K562 (cell line): ENCODE measurements around the gene CDH1. TPM values are rescaled to one million over a fixed set of nuclear protein-coding genes. Genes with fewer than 3 reads are reported as not detected.

Source experiments
- ETV6 ChIP-seq, 3 experiments: fragments of 150-350 bp in 1 of 3; sonication (generic) in 1 of 3; formaldehyde crosslinking in 1 of 3; IDR thresholded peaks; 2 replicates each; pipeline versions ENCODE4 v1.6.1 to v1.8.0; 2014 to 2022; ENCODE audit warnings: borderline replicate concordance in 2 of 3, low read depth in 2 of 3, antibody characterized with exemption in 1 of 3, low read length in 1 of 3, mild to moderate bottlenecking in 1 of 3, missing genetic modification reagents in 1 of 3
- MEF2D ChIP-seq: conservative IDR thresholded peaks from 2 replicates; pipeline ENCODE4 v1.6.1; 2016; ENCODE audit warnings: low read depth, missing genetic modification characterization, missing compliant biosample characterization
- MEIS2 ChIP-seq: fragments of 450-650 bp; IDR thresholded peaks from 2 replicates; pipeline ENCODE4 v1.6.1; 2014; ENCODE audit warnings: mild to moderate bottlenecking; ENCODE audit not compliant: partially characterized antibody
- RBM14 ChIP-seq: fragments of 200-400 bp; formaldehyde crosslinking; IDR thresholded peaks from 2 replicates; pipeline ENCODE4 v1.6.1; 2018; ENCODE audit warnings: low read depth, mild to moderate bottlenecking, low read length, moderate library complexity, borderline replicate concordance; ENCODE audit not compliant: insufficient read depth
- ZFP1 ChIP-seq: fragments of 450-650 bp; formaldehyde crosslinking; IDR thresholded peaks from 2 replicates; pipeline ENCODE4 v1.4.0; 2020; ENCODE audit warnings: mild to moderate bottlenecking, mixed read lengths
- ZMIZ1 ChIP-seq, 2 experiments: fragments of 150-350 bp in 1 of 2; IDR thresholded peaks; 2 replicates each; pipeline ENCODE4 v1.6.1; 2012 to 2016; ENCODE audit warnings: low read depth in 2 of 2, low read length in 2 of 2, mild to moderate bottlenecking in 1 of 2, moderate library complexity in 1 of 2
- ZNF740 ChIP-seq, 3 experiments: fragments of 200-800 bp in 1 of 3; sonication (Bioruptor generic) in 1 of 3; sonication (generic) in 1 of 3; formaldehyde crosslinking in 1 of 3; IDR thresholded peaks; 2 replicates each; pipeline versions ENCODE4 v1.6.1 to v1.8.0; 2016 to 2022; ENCODE audit warnings: mild to moderate bottlenecking in 2 of 3, missing compliant biosample characterization in 2 of 3, missing genetic modification characterization in 2 of 3, missing genetic modification reagents in 1 of 3
- polyA plus RNA-seq, 8 experiments: library from polyadenylated mRNA; depleted of rRNA in 4 of 8; stranded (reverse) in 5 of 8; unstranded in 3 of 8; fragments of >200 nt; fragmentation: Nextera tagmentation in 2 of 8; fragmentation: Illumina TruSeq in 1 of 8; extraction: Ambion mirVana in 2 of 8; extraction: Trizol in 1 of 8; gene quantifications; 2 replicates each; pipeline versions ENCODE4 v1.2.1 to v1.2.3, GENCODE V29; 2011 to 2014; ENCODE audit warnings: inconsistent platforms in 1 of 8, missing spikeins in 1 of 8
- total RNA-seq, 7 experiments: library from RNA; depleted of rRNA in 6 of 7; stranded (reverse); fragments of >200 nt in 6 of 7; fragmentation: Illumina TruSeq in 2 of 7; extraction: Trizol in 2 of 7; gene quantifications; 2 replicates each; pipeline versions ENCODE4 v1.2.1 to v1.2.3, GENCODE V29; 2011 to 2021; ENCODE audit warnings: low replicate concordance in 1 of 7
- TF ChIP-seq, protein P1 (sequence below): fragments of 250-450 bp; sonication (Bioruptor Pico); IDR thresholded peaks from 2 replicates; pipeline ENCODE4 v1.5.0; 2020; ENCODE audit warnings: mild to moderate bottlenecking, borderline replicate concordance
- TF ChIP-seq, protein P2 (sequence below): sonication (generic); formaldehyde crosslinking; IDR thresholded peaks from 2 replicates; pipeline ENCODE4 v1.8.1; 2023; ENCODE audit warnings: mild to moderate bottlenecking, missing genetic modification reagents
- TF ChIP-seq, protein P3 (sequence below): IDR thresholded peaks from 2 replicates; pipeline ENCODE4 v1.6.1; 2014; ENCODE audit warnings: antibody characterized with exemption
- TF ChIP-seq, protein P4 (sequence below): sonication (generic); formaldehyde crosslinking; IDR thresholded peaks from 2 replicates; pipeline ENCODE4 v1.8.1; 2023; ENCODE audit warnings: mild to moderate bottlenecking, missing genetic modification reagents

Gene CDH1
- total and polyA plus RNA-seq, 9 of the 15 experiments (the other 6 are each of a cell fraction or from before 2014, with no cell fraction given) = 0.01 to 0.69 TPM; not detected in 7

GRCh38 chr16:68752602-68753001 is 15.5 kb downstream of the CDH1 start (continued):
- TF ChIP-seq, protein P1, sequence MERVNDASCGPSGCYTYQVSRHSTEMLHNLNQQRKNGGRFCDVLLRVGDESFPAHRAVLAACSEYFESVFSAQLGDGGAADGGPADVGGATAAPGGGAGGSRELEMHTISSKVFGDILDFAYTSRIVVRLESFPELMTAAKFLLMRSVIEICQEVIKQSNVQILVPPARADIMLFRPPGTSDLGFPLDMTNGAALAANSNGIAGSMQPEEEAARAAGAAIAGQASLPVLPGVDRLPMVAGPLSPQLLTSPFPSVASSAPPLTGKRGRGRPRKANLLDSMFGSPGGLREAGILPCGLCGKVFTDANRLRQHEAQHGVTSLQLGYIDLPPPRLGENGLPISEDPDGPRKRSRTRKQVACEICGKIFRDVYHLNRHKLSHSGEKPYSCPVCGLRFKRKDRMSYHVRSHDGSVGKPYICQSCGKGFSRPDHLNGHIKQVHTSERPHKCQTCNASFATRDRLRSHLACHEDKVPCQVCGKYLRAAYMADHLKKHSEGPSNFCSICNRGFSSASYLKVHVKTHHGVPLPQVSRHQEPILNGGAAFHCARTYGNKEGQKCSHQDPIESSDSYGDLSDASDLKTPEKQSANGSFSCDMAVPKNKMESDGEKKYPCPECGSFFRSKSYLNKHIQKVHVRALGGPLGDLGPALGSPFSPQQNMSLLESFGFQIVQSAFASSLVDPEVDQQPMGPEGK (CRISPR knock-in tag) = no peak
- TF ChIP-seq ETV6 (IDR thresholded peaks at IDR 0.05; ENCODE audit: borderline replicate concordance in 1 of 2, low read depth in 2 of 2, low read length in 1 of 2) (no peak), ETV6 (CRISPR knock-in tag; IDR thresholded peaks at IDR 0.05; ENCODE audit: borderline replicate concordance) (no peak), MEF2D (tag) (no peak), ZMIZ1 (IDR thresholded peaks at IDR 0.05; ENCODE audit: low read depth in 2 of 2, low read length in 2 of 2) (no peak), ZFP1 (CRISPR knock-in tag) (no peak), MEIS2 (no peak), ZNF740 (CRISPR knock-in tag; IDR thresholded peaks at IDR 0.05) (no peak), ZNF740 (tag; IDR thresholded peaks at IDR 0.05) (no peak), RBM14 (no peak)
- TF ChIP-seq, protein P2, sequence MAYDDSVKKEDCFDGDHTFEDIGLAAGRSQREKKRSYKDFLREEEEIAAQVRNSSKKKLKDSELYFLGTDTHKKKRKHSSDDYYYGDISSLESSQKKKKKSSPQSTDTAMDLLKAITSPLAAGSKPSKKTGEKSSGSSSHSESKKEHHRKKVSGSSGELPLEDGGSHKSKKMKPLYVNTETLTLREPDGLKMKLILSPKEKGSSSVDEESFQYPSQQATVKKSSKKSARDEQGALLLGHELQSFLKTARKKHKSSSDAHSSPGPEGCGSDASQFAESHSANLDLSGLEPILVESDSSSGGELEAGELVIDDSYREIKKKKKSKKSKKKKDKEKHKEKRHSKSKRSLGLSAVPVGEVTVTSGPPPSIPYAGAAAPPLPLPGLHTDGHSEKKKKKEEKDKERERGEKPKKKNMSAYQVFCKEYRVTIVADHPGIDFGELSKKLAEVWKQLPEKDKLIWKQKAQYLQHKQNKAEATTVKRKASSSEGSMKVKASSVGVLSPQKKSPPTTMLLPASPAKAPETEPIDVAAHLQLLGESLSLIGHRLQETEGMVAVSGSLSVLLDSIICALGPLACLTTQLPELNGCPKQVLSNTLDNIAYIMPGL (CRISPR knock-in tag) = no peak
- TF ChIP-seq, protein P3, sequence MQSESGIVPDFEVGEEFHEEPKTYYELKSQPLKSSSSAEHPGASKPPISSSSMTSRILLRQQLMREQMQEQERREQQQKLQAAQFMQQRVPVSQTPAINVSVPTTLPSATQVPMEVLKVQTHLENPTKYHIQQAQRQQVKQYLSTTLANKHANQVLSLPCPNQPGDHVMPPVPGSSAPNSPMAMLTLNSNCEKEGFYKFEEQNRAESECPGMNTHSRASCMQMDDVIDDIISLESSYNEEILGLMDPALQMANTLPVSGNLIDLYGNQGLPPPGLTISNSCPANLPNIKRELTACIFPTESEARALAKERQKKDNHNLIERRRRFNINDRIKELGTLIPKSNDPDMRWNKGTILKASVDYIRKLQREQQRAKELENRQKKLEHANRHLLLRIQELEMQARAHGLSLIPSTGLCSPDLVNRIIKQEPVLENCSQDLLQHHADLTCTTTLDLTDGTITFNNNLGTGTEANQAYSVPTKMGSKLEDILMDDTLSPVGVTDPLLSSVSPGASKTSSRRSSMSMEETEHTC = no peak
- TF ChIP-seq, protein P4, sequence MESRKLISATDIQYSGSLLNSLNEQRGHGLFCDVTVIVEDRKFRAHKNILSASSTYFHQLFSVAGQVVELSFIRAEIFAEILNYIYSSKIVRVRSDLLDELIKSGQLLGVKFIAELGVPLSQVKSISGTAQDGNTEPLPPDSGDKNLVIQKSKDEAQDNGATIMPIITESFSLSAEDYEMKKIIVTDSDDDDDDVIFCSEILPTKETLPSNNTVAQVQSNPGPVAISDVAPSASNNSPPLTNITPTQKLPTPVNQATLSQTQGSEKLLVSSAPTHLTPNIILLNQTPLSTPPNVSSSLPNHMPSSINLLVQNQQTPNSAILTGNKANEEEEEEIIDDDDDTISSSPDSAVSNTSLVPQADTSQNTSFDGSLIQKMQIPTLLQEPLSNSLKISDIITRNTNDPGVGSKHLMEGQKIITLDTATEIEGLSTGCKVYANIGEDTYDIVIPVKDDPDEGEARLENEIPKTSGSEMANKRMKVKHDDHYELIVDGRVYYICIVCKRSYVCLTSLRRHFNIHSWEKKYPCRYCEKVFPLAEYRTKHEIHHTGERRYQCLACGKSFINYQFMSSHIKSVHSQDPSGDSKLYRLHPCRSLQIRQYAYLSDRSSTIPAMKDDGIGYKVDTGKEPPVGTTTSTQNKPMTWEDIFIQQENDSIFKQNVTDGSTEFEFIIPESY (CRISPR knock-in tag) = no peak
